Stimulated activated CD4-positive, alpha-beta T cell treated with anti-CD3 and anti-CD28 coated beads, Interleukin-1b, Interleukin-23, amount 100 ng/mL, for 48 hours (primary cell): Measurements from ENCODE around the gene LRRC31.

Experiments used
- DNase-seq: peaks from one replicate; pipeline ENCODE4 v3.0.0-alpha.2; 2020

LRRC31 gene

GRCh38 chr3:169869484-169870220 lies at the start of gene LRRC31:
TSS of gene LRRC31 (minus strand) at chr3:169869935. CDS start at chr3:169869807, 128 bp downstream.
- no peak for DNase-seq

GRCh38 chr3:169914321-169914720 lies 44.6 kb upstream of the LRRC31 start:
- DNase-seq = no peak

- no peak for DNase-seq
Measured at GRCh38 chr3:169913323-169913722, 43.6 kb upstream of the LRRC31 start.

- DNase-seq = no peak
Measured at GRCh38 chr3:169911272-169911671, 41.5 kb upstream of the LRRC31 start, which contains the start of gene SAMD7. TSS of gene SAMD7 (plus strand) at chr3:169911572. CDS start at chr3:169919499, 7,927 bp downstream.

GRCh38 chr3:169907944-169908343 lies 38.2 kb upstream of the LRRC31 start:
- DNase-seq = no peak

GRCh38 chr3:169907476-169907875 lies 37.7 kb upstream of the LRRC31 start:
- no peak for DNase-seq

- no peak for DNase-seq
Measured at GRCh38 chr3:169905404-169905803, 35.7 kb upstream of the LRRC31 start.

GRCh38 chr3:169901453-169901852 lies 31.7 kb upstream of the LRRC31 start:
- no peak for DNase-seq

- no peak for DNase-seq
Measured at GRCh38 chr3:169897284-169897683, 27.5 kb upstream of the LRRC31 start.

- DNase-seq = no peak
Measured at GRCh38 chr3:169895072-169895471, 25.3 kb upstream of the LRRC31 start.

GRCh38 chr3:169894110-169894509 lies 24.4 kb upstream of the LRRC31 start:
- no peak for DNase-seq

- DNase-seq = no peak
Measured at GRCh38 chr3:169891886-169892285, 22.2 kb upstream of the LRRC31 start.

- DNase-seq = no peak
Measured at GRCh38 chr3:169886671-169887070, 16.9 kb upstream of the LRRC31 start.

- no peak for DNase-seq
Measured at GRCh38 chr3:169880576-169881250, 11.0 kb upstream of the LRRC31 start.

GRCh38 chr3:169879845-169880575 lies 10.3 kb upstream of the LRRC31 start:
- DNase-seq = no peak

- no peak for DNase-seq
Measured at GRCh38 chr3:169879013-169879557, 9.3 kb upstream of the LRRC31 start.

- no peak for DNase-seq
Measured at GRCh38 chr3:169871129-169871886, 1.6 kb upstream of the LRRC31 start.

GRCh38 chr3:169868369-169868768 lies 1.4 kb downstream of the LRRC31 start:
- no peak for DNase-seq

GRCh38 chr3:169867584-169868210 lies 2.0 kb downstream of the LRRC31 start:
- no peak for DNase-seq

GRCh38 chr3:169865176-169865767 lies 4.5 kb downstream of the LRRC31 start:
- peak; percentile 32 for DNase-seq

- no peak for DNase-seq
Measured at GRCh38 chr3:169864270-169864669, 5.5 kb downstream of the LRRC31 start.

- DNase-seq = peak; percentile 62
Measured at GRCh38 chr3:169863458-169863899, 6.3 kb downstream of the LRRC31 start.
